Ascending aorta (tissue), 2 donors: ENCODE results near the gene PURB. TPM values are rescaled to one million over a fixed set of nuclear protein-coding genes. Genes with fewer than 3 reads are reported as not detected.
"Not testable (repeated sequence)": the region's sequence is repeated elsewhere in the genome, so short reads cannot be mapped to it uniquely, and the experiment has no call there.

Experiments
- DNase-seq, 2 donors: peaks; one replicate each; pipeline ENCODE4 v3.0.0-alpha.2; 2019; ENCODE audit warnings: low spot score in 2 of 2
- H3K27ac ChIP-seq, 2 donors: fragments of 200-600 bp; sonication (generic); one replicate each; pipeline ENCODE4 v1.5.1; 2016 to 2017; ENCODE audit warnings: mild to moderate bottlenecking in 1 of 2
- H3K27me3 ChIP-seq: fragments of 200-600 bp; sonication (generic); one replicate; pipeline ENCODE4 v1.5.1; 2017
- H3K36me3 ChIP-seq, 2 donors: fragments of 200-600 bp; sonication (generic); one replicate each; pipeline ENCODE4 v1.5.1; 2016
- H3K4me1 ChIP-seq, 2 donors: fragments of 200-600 bp; sonication (generic); one replicate each; pipeline ENCODE4 v1.5.1; 2016 to 2017; ENCODE audit warnings: mild to moderate bottlenecking in 1 of 2
- H3K4me3 ChIP-seq, 2 donors: fragments of 200-600 bp; sonication (generic); one replicate each; pipeline ENCODE4 v1.5.1; 2016 to 2017; ENCODE audit warnings: mild to moderate bottlenecking in 1 of 2
- H3K9me3 ChIP-seq, 2 donors: fragments of 200-600 bp; sonication (generic); one replicate each; pipeline ENCODE4 v1.5.1; 2016
- intact Hi-C: fragments of 100-400 bp; cut with DNase I; formaldehyde crosslinking; loops from one replicate; pipeline ENCODE4 v1.15.1; 2023
- total RNA-seq: library from RNA; depleted of rRNA; stranded (reverse); fragments of >200 nt; gene quantifications from one replicate; pipeline ENCODE4 v1.1.0, GENCODE V29; 2016
- TF ChIP-seq, protein P1 (sequence below), 3 experiments: fragments of 200-600 bp in 2 of 3; fragments of 450-650 bp in 1 of 3; sonication (generic) in 2 of 3; IDR thresholded peaks; one replicate each; pipeline ENCODE4 v1.5.1; 2016 to 2019; ENCODE audit warnings: antibody characterized with exemption in 3 of 3, mild to moderate bottlenecking in 1 of 3, moderate library complexity in 1 of 3

PURB gene
- total RNA-seq, 1 donor from 2014 or later: 19.1 TPM

DNA sequence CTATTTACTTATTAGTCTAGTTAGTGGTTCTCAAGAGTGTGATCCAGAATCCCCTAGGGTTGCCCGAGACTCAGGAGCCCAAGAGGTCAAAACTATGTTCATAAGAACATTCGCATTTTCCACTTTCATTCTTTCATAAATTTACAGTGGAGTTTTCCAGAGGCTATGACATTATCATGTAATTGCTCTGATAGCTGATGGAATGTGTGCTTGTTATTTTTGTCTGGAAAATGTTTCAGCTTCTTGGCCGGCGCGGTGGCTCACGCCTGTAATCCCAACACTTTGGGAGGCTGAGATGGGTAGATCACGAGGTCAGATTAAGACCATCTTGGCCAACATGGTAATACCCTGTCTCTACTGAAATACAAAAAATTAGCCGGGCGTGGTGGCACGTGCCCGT, 10.1 kb downstream of the PURB start:
- Histone ChIP-seq H3K4me3 (no peak overlapping the region), H3K4me1 (peaks cover 0 to 3% of the 10 kb centered on the region in 2 donors), H3K36me3 (peaks cover 0 to 3% of the 10 kb centered on the region in 2 donors), H3K27me3 (no peaks in the 10 kb centered on the region), H3K27ac (no peak overlapping the region), H3K9me3 (no peaks in the 10 kb centered on the region)
- TF ChIP-seq, protein P1, sequence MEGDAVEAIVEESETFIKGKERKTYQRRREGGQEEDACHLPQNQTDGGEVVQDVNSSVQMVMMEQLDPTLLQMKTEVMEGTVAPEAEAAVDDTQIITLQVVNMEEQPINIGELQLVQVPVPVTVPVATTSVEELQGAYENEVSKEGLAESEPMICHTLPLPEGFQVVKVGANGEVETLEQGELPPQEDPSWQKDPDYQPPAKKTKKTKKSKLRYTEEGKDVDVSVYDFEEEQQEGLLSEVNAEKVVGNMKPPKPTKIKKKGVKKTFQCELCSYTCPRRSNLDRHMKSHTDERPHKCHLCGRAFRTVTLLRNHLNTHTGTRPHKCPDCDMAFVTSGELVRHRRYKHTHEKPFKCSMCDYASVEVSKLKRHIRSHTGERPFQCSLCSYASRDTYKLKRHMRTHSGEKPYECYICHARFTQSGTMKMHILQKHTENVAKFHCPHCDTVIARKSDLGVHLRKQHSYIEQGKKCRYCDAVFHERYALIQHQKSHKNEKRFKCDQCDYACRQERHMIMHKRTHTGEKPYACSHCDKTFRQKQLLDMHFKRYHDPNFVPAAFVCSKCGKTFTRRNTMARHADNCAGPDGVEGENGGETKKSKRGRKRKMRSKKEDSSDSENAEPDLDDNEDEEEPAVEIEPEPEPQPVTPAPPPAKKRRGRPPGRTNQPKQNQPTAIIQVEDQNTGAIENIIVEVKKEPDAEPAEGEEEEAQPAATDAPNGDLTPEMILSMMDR (IDR thresholded peaks at IDR 0.05): no peak
- no peak for DNase-seq
- intact Hi-C loops: no loop called here

DNA sequence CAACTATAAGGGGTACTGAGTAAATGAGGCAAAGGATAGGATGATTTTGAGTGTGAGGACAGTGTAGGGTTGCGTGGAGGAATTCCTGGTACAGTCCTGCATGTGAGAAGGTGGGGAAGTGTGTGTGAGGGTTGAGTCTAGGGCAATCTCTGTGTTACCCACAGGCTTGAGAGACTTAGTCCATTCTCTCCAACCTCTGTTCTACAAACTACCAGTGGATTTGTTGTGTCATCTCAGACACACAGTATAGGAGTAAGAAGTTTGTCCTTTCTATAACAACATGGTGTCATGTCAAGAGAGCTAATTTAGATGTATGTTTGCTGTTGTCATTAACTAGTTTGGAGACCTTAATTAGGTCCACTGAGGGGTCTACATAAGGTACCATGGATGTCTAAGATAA, 12.5 kb downstream of the PURB start:
- intact Hi-C loops: no loop called here
- Histone ChIP-seq H3K27ac (no peak overlapping the region), H3K36me3 (no peaks in the 10 kb centered on the region), H3K9me3 (no peaks in the 10 kb centered on the region), H3K4me1 (no peaks in the 10 kb centered on the region), H3K27me3 (no peaks in the 10 kb centered on the region), H3K4me3 (no peak overlapping the region)
- no peak for DNase-seq
- TF ChIP-seq, protein P1 (IDR thresholded peaks at IDR 0.05): no peak

DNA sequence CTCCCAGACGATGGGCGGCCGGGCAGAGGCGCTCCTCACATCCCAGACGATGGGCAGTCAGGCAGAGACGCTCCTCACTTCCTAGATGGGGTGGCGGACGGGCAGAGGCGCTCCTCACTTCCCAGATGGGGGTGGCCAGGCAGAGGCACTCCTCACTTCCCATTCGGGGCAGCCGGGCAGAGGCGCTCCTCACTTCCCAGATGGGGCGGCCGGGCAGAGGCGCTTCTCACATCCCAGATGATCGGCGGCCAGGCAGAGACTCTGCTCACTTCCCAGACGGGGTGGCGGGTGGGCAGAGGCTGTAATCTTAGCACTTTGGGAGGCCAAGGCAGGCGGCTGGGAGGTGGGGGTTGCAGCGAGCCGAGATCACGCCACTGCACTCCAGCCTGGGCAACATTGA, 13.4 kb downstream of the PURB start:
- H3K36me3 ChIP-seq, H3K9me3 ChIP-seq, intact Hi-C loops, H3K4me1 ChIP-seq, H3K27me3 ChIP-seq, H3K4me3 ChIP-seq, H3K27ac ChIP-seq, DNase-seq: not testable (repeated sequence)

DNA sequence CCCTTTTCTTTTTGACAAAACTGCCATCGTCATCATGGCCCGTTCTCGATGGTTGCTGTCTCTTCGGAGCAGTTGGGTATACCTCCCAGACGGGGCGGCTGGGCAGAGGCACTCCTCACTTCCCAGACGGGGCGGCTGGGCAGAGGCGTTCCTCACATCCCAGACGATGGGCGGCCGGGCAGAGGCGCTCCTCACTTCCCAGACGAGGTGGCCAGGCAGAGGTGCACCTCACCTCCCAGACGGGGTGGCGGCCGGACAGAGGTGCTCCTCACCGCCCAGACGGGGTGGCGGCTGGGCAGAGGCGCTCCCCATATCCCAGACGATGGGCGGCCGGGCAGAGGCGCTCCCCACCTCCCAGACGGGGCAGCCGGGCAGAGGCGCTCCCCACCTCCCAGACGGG, 14.6 kb downstream of the PURB start:
- DNase-seq, H3K27me3 ChIP-seq, H3K27ac ChIP-seq, H3K4me3 ChIP-seq, intact Hi-C loops, H3K4me1 ChIP-seq, H3K36me3 ChIP-seq, H3K9me3 ChIP-seq: not testable (repeated sequence)

DNA sequence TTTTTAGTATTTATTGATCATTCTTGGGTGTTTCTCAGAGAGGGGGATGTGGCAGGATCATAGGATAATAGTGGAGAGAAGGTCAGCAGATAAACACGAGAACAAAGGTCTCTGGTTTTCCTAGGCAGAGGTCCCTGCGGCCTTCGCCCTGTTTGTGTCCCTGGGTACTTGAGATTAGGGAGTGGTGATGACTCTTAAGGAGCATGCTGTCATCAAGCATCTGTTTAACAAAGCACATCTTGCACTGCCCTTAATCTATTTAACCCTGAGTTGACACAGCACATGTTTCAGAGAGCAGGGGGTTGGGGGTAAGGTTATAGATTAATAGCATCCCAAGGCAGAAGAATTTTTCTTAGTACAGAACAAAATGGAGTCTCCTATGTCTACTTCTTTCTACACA, 15.0 kb downstream of the PURB start:
- H3K9me3 ChIP-seq, DNase-seq: not testable (repeated sequence)

DNA sequence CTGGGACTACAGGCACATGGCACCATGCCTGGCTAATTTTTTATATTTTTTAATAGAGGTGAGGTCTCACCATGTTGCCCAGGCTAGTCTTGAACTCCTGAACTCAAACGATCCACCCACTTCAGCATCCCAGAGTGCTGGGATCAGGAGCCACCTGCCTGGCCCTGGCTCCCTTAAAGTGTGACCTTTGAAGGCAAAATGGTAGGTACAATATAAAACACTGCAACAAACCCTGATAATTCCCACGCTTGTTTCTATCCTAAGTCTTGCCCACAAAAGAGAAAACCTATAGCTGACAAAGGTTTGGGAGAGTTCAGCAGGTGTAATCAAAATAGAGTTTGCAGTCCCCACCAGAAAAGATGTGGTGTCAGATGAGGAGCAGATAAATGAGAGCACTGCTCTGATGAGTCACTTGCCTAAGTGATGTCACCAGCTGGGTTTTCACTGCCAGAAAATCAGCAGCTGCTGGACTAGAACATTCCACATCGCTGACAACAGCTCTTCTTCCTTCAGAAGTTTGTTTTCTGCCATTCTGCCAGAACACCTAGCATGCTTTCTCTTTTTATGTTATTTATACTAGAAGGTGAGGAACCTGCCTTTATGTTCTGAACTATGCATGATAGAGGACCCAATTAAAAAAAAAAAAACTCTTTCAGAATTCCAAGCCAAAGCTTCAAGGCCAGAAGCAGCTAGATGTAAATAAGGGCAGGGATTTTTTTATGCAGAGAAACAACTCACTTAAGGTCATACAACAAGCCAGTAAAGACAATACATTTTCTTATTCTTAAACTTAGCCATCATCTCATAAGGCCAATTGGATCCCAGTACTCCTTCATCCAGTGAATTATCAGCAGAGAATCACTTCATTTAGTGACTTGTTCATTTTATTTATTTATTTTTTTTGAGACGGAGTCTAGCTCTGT, 18.0 kb downstream of the PURB start:
- Histone ChIP-seq H3K4me1 (no peaks in the 10 kb centered on the region), H3K4me3 (no peak overlapping the region), H3K9me3 (no peaks in the 10 kb centered on the region), H3K27me3 (no peaks in the 10 kb centered on the region), H3K36me3 (no peaks in the 10 kb centered on the region), H3K27ac (no peak overlapping the region)
- TF ChIP-seq, protein P1 (IDR thresholded peaks at IDR 0.05): no peak
- intact Hi-C loops: no loop called here
- DNase-seq: no peak

More for the DNA sequence above, 15.0 kb downstream of the PURB start:
- H3K27ac ChIP-seq, H3K4me1 ChIP-seq, intact Hi-C loops, H3K36me3 ChIP-seq, H3K4me3 ChIP-seq, H3K27me3 ChIP-seq: not testable (repeated sequence)

DNA sequence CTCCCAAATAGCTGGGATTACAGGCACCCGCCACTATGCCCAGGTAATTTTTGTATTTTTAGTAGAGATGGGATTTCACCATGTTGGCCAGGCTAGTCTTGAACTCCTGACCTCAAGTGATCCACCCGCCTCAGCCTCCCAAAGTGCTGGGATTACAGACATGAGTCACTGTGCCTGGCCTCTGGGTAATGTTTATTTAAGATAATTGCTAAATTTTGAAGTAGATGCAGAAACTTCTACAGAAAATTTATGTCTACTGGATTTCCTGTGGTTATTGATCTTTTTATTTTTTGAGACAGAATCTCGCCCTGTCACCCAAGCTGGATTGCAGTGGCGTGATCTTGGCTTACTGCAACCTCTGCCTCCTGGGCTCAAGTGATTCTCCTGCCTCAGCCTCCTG, 23.4 kb downstream of the PURB start:
- H3K4me3 ChIP-seq, DNase-seq, intact Hi-C loops, H3K9me3 ChIP-seq, H3K27me3 ChIP-seq, H3K27ac ChIP-seq, H3K4me1 ChIP-seq, H3K36me3 ChIP-seq: not testable (repeated sequence)
